KOPT-K1 (cell line): ENCODE results near the gene CA5A.

Experiments used
- H3K27ac ChIP-seq: fragments of 200-600 bp; sonication (generic); 2 replicates; pipeline ENCODE4 v1.5.1; 2016; ENCODE audit warnings: antibody characterized with exemption, mild to moderate bottlenecking, low read depth, low read length; ENCODE audit not compliant: poor library complexity, severe bottlenecking
- H3K36me3 ChIP-seq: fragments of 200-600 bp; sonication (generic); 2 replicates; pipeline ENCODE4 v1.5.1; 2017; ENCODE audit warnings: antibody characterized with exemption, mild to moderate bottlenecking, low read length, moderate library complexity; ENCODE audit not compliant: insufficient read depth
- H3K9me3 ChIP-seq: fragments of 200-600 bp; sonication (generic); 2 replicates; pipeline ENCODE4 v1.5.1; 2017; ENCODE audit warnings: antibody characterized with exemption, low read length, mild to moderate bottlenecking; ENCODE audit not compliant: insufficient read depth, poor library complexity, severe bottlenecking

CA5A gene

DNA sequence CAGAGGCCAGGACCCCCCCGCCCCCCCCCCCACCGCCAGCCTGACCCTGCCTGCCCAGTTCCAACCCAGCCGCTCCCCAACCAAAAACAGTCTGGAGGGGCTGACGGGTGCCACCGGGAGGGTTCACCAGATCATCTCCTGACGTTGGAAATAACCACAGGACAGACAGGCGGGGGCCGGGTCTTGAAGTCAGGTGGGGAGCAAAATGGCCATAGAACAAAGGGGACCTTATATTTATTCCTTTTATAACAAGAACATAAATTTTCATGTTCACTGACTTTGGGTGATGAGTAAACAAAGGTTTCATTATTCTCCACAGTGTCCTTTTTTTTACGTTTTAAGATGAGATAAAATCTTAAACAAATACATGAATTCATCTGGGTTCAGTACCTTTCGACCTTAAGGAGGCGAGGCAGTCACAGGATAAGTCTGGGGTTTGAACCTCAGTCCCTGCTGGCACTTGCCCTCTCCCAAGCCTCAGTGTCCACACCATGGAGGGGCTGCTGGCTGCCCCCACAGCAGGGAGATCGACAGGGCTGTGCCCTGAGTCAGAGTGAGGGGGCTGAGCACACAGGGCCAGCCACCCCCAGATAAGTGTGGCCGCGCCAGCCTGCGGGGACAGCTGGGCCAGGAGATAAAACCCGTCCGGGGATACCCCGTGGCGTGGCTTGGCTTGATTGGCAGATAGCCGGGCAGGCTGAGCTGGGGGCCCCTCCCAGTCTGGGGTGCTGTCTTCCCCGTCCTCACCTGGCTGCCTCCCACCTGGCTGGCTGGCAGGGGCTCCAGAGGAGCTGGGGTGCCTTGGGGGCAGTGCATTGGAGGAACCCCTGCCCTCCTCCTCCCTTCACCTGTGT lies 82.0 kb downstream of the CA5A start:
- Histone ChIP-seq H3K36me3 (peaks cover 93% of the 10 kb centered on the region), H3K27ac (peak overlapping the region; percentile 23)

DNA sequence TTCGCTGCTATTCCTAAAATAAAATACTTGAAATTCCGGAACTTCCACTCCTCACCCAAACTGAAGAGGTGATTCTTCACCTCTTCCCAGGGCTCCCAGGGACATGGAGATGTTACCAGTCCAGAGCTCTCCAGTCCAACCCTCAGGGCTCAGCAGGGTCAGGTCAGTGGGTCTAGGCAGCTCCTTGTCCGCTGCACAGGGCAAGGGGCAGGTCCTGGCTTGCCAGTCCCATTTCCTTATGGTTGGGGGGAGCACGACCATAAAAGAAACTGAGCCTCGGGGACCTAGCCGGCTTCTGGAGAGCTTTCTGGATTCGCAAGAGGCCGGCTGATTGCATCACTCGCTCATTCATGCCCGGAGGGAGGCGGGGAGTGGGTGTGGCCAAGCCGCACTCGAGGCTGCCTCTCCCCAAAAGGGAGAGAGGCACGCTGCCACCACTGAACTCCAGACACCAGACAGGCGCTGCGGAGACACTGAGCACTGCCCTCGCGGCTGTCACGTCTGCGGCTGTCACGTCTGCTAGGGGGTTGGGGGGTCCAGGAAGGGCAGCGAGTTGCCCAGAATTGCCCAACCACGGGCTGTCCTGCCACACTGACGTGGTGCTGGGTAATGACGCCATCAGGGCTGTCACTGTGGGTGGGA lies 82.8 kb downstream of the CA5A start:
- Histone ChIP-seq H3K27ac (peak overlapping the region; percentile 51), H3K9me3 (no peaks in the 10 kb centered on the region), H3K36me3 (peaks cover 93% of the 10 kb centered on the region)

More for the DNA sequence above, 82.0 kb downstream of the CA5A start:
- no peaks in the 10 kb centered on the region for H3K9me3 ChIP-seq

DNA sequence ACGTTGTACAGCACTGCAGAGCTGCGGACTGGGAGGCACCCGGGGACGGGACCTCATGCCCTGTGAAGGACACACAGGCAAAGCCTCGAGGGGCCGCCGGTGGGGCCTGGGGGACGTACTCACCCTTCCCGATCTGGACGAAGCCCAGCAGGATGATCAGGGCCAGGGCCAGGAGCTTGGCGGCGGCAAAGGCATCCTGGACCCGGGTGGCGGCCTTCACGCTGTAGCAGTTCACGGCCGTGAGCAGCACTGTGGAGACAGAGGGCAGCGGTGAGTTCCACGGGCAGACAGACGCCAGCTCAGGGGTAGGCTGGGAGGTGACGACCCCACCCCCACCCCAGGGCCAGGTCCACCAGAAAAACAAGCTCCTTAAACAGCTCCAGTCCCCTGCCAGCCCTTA lies 84.7 kb downstream of the CA5A start:
- Histone ChIP-seq H3K27ac (no peak overlapping the region), H3K36me3 (peaks cover 93% of the 10 kb centered on the region), H3K9me3 (no peaks in the 10 kb centered on the region)

DNA sequence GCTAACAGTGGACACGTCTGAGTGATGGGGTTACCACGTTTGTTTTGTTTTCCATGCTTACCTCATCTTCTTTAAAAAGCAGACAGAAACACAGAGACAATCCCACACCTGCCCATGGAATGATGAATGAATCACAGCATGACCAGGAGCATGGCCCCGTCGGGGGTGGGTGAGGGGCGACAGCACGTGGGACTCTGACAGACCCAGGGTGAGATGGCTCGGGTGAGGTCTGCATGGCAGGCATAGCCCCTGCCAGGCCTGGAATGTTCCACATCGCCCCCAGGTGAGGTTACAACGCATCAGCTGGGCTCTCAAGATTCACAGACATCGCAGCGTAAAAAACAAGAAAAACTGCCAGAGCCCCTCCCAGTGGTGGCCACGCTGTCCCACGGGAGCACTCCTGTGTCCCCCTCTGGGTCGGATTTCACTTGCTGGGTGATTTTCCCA lies 85.2 kb downstream of the CA5A start:
- Histone ChIP-seq H3K27ac (no peak overlapping the region), H3K36me3 (peaks cover 93% of the 10 kb centered on the region), H3K9me3 (no peaks in the 10 kb centered on the region)

- Histone ChIP-seq H3K36me3 (peaks cover 93% of the 10 kb centered on the region), H3K27ac (peak overlapping the region; percentile 21), H3K9me3 (no peaks in the 10 kb centered on the region)
Observed at GRCh38 chr16:87850009-87851006, 86.0 kb downstream of the CA5A start.

GRCh38 chr16:87849419-87850008 lies 86.8 kb downstream of the CA5A start:
- Histone ChIP-seq H3K9me3 (no peaks in the 10 kb centered on the region), H3K36me3 (peaks cover 93% of the 10 kb centered on the region), H3K27ac (no peak overlapping the region)

- no peaks in the 10 kb centered on the region for H3K9me3 ChIP-seq
- H3K27ac ChIP-seq, result no peak overlapping the region
- H3K36me3 ChIP-seq, result peaks cover 97% of the 10 kb centered on the region
Observed at GRCh38 chr16:87848676-87849345, 87.5 kb downstream of the CA5A start.

- Histone ChIP-seq H3K36me3 (peaks cover 97% of the 10 kb centered on the region), H3K9me3 (no peaks in the 10 kb centered on the region), H3K27ac (no peak overlapping the region)
Observed at GRCh38 chr16:87847785-87848675, 88.3 kb downstream of the CA5A start.

GRCh38 chr16:87847467-87847784 lies 88.9 kb downstream of the CA5A start:
- no peaks in the 10 kb centered on the region for H3K9me3 ChIP-seq
- H3K27ac ChIP-seq, result no peak overlapping the region
- H3K36me3 ChIP-seq, result peaks cover 96% of the 10 kb centered on the region

DNA sequence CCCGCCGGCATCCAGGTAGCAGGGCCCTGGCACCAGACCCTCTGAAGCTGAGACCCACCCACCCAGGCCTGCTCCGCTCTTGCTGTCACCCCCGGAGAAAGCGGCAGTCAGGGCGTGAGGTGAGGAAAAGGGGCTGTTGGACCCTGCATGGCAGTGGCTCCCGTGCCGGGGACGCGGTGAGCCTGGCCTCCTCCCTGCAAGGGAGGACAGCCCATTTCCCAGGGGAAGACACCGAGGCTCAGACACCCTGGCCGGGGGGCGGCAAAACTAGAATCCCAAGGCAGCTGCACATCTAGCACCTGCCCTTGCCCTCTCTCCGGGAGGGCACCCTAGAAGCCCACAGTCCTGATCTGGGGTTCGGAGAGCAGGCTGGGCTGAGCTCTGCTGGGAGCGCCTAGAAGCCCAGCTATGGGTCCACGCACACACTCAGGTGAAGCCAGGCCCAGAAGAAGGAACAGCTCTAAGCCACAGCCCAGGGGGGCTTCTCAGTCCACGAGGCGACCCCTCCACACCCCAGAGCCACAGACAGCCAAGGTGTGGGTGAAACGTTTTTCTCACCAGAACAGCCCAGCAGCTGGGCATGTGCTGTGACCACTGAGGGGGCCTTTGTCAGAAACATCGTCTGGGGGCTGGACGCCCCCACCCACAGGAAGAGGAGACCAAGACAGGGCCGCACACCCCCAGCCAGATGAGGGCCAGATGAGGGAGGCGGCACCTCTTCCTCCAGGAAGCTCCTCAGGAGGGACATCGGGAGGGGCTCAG lies 89.4 kb downstream of the CA5A start:
- Histone ChIP-seq H3K9me3 (no peaks in the 10 kb centered on the region), H3K27ac (no peak overlapping the region), H3K36me3 (peaks cover 96% of the 10 kb centered on the region)

DNA sequence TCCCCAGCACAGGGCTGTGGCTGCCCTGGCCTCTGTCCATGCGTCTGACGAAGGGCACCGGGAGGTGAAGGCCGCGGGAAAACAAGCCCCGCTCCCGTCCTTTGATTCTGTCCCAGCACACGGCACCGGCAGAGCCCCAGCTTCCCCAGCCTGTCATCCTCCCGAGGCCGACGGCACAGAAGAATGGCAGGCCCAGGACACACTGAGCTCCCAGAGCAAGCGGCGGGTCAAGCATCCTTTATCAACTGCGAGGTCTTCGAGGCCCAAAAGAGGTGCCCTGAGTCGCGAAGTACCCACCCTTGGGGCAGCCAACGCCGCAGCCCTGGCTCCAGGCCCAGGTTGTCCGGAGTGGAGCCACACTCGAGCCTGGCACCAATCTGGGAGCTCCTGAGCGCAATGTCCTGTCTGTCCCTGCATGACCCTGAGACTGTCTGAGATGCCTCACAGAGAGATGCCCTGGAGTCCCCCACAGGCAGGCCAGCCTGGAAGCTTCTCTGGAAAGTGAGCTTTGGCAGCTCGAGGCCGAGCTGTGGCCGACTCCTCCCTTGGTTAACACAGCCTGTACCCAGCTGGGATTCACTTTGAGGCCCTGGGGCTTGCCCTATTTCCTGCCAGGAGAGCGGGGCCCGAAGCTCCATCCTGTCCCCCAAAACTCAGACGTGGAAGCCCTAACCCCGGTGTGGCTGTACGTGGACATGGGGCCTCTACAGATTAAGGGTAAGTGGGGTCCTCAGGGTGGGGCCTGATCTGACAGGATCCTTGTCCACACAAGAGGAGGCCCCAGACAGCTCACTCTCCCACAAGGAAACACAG lies 90.3 kb downstream of the CA5A start:
- H3K27ac ChIP-seq, result no peak overlapping the region
- H3K9me3 ChIP-seq, result no peaks in the 10 kb centered on the region
- H3K36me3 ChIP-seq, result peaks cover 96% of the 10 kb centered on the region

DNA sequence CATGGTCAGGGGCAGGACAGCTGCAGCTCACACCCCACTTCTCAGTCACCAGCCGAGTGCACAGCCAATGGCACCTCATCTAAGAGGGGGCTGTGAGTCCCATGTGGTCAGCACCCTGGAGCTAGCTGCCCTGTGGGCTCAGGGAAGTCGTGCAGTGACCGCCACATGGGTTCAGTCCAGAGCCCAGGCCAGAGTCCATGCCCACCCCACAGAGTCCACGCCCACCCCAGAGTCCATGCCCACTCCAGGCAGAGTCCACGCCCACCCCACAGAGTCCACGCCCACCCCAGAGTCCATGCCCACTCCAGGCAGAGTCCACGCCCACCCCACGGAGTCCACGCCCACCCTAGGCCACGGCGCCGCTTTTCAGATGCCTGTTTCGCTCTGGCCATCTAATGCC lies 91.1 kb downstream of the CA5A start:
- H3K9me3 ChIP-seq, result no peaks in the 10 kb centered on the region
- no peak overlapping the region for H3K27ac ChIP-seq
- peaks cover 96% of the 10 kb centered on the region for H3K36me3 ChIP-seq
